Glutamatergic neuron (in vitro differentiated cells): ENCODE measurements around the gene TTLL7. TPM values are rescaled to one million over a fixed set of nuclear protein-coding genes. Genes with fewer than 3 reads are reported as not detected.

ENCODE experiments used
- DNase-seq: peaks from one replicate; pipeline ENCODE4 v3.0.0; 2022
- H3K27ac Mint-ChIP-seq: one replicate; pipeline ENCODE4 v1.8.0; 2020; ENCODE audit warnings: mild to moderate bottlenecking, mixed read lengths, inconsistent platforms; ENCODE audit not compliant: unreplicated experiment
- H3K27me3 Mint-ChIP-seq: one replicate; pipeline ENCODE4 v1.8.0; 2020; ENCODE audit warnings: mild to moderate bottlenecking, moderate library complexity, mixed read lengths, inconsistent platforms; ENCODE audit not compliant: unreplicated experiment
- H3K36me3 Mint-ChIP-seq: one replicate; pipeline ENCODE4 v1.8.0; 2020; ENCODE audit warnings: mild to moderate bottlenecking, mixed read lengths, inconsistent platforms; ENCODE audit not compliant: unreplicated experiment
- H3K4me1 Mint-ChIP-seq: one replicate; pipeline ENCODE4 v1.8.0; 2020; ENCODE audit warnings: mild to moderate bottlenecking, low read depth, mixed read lengths, inconsistent platforms; ENCODE audit not compliant: unreplicated experiment
- H3K4me3 Mint-ChIP-seq: one replicate; pipeline ENCODE4 v1.8.0; 2020; ENCODE audit warnings: mild to moderate bottlenecking, mixed read lengths, inconsistent platforms; ENCODE audit not compliant: unreplicated experiment
- H3K9me3 Mint-ChIP-seq: one replicate; pipeline ENCODE4 v1.8.0; 2020; ENCODE audit warnings: mild to moderate bottlenecking, moderate library complexity, mixed read lengths, inconsistent platforms; ENCODE audit not compliant: unreplicated experiment
- total RNA-seq: library from RNA; stranded (reverse); fragmentation: NEBNext Ultra II Directional; extraction: Animal tissue kit (Norgen Biotek cat#: 25700); gene quantifications from one replicate; pipeline ENCODE4 v1.2.1, GENCODE V29; 2021; ENCODE audit not compliant: unreplicated experiment
- TF ChIP-seq, protein P1 (sequence below): fragments of 200-600 bp; sonication (generic); IDR thresholded peaks from one replicate; pipeline ENCODE4 v1.5.0; 2021; ENCODE audit not compliant: partially characterized antibody, unreplicated experiment

Gene TTLL7
- total RNA-seq, 1 donor from 2014 or later: 123 TPM

DNA sequence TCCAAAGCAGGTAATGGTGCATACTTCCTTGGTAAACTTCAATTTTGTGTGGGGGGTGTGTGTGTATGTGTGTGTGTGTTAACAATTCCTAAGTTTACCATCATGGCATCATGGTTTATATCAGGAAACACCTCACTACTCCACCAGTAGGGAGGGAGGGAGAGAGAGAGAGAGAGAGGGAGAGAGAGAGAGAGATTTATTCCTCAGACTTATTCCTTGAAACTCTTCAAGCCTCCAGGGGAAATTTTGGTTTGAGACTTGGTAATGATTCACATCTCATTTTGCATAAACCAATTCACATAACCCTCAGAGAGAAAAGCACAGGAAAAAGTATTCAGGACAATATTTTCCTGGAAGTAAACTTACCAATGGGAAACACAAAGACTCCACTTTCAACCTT is 115.0 kb downstream of the TTLL7 start:
- peak overlapping the region; percentile 18 for H3K27ac Mint-ChIP-seq
- no peaks in the 10 kb centered on the region for H3K9me3 Mint-ChIP-seq
- TF ChIP-seq, protein P1, sequence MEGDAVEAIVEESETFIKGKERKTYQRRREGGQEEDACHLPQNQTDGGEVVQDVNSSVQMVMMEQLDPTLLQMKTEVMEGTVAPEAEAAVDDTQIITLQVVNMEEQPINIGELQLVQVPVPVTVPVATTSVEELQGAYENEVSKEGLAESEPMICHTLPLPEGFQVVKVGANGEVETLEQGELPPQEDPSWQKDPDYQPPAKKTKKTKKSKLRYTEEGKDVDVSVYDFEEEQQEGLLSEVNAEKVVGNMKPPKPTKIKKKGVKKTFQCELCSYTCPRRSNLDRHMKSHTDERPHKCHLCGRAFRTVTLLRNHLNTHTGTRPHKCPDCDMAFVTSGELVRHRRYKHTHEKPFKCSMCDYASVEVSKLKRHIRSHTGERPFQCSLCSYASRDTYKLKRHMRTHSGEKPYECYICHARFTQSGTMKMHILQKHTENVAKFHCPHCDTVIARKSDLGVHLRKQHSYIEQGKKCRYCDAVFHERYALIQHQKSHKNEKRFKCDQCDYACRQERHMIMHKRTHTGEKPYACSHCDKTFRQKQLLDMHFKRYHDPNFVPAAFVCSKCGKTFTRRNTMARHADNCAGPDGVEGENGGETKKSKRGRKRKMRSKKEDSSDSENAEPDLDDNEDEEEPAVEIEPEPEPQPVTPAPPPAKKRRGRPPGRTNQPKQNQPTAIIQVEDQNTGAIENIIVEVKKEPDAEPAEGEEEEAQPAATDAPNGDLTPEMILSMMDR: no peak
- H3K36me3 Mint-ChIP-seq: no peaks in the 10 kb centered on the region
- peaks cover 9% of the 10 kb centered on the region for H3K4me1 Mint-ChIP-seq
- no peaks in the 10 kb centered on the region for H3K27me3 Mint-ChIP-seq
- no peak overlapping the region for H3K4me3 Mint-ChIP-seq
- no peak for DNase-seq

GRCh38 chr1:83882906-83883305 is 116.0 kb downstream of the TTLL7 start:
- H3K9me3 Mint-ChIP-seq: no peaks in the 10 kb centered on the region
- H3K4me1 Mint-ChIP-seq: peaks cover 9% of the 10 kb centered on the region
- no peak overlapping the region for H3K27ac Mint-ChIP-seq
- TF ChIP-seq, protein P1: peak; percentile 8
- no peaks in the 10 kb centered on the region for H3K36me3 Mint-ChIP-seq
- DNase-seq: peak; percentile 49
- H3K4me3 Mint-ChIP-seq: no peak overlapping the region
- no peaks in the 10 kb centered on the region for H3K27me3 Mint-ChIP-seq

GRCh38 chr1:83872515-83872914 is 126.4 kb downstream of the TTLL7 start:
- H3K27me3 Mint-ChIP-seq: peaks cover 1% of the 10 kb centered on the region
- H3K27ac Mint-ChIP-seq: no peak overlapping the region
- no peaks in the 10 kb centered on the region for H3K9me3 Mint-ChIP-seq
- peaks cover 9% of the 10 kb centered on the region for H3K36me3 Mint-ChIP-seq
- no peaks in the 10 kb centered on the region for H3K4me1 Mint-ChIP-seq
- DNase-seq: no peak
- H3K4me3 Mint-ChIP-seq: no peak overlapping the region
- TF ChIP-seq, protein P1: no peak

DNA sequence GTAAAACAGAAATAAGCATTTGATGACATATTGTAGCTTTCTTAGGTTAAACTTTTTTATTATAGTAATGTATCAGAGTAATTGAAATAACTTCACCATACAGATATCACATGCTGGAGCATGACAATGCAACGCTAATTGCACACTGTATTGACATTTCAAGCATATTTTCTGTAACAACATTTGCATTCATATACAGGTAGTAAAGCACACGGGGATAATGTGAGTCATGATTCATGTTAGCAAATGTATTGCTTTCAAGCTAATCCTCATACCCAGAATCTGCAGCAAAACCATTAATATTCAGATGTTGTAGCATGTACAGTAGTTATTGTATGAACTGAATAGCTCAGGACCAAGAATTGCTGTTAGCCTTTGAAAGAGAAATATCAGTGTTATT is 133.9 kb downstream of the TTLL7 start:
- peaks cover 4% of the 10 kb centered on the region for H3K4me1 Mint-ChIP-seq
- H3K9me3 Mint-ChIP-seq: peaks cover 4% of the 10 kb centered on the region
- H3K27ac Mint-ChIP-seq: no peak overlapping the region
- H3K27me3 Mint-ChIP-seq: peaks cover 3% of the 10 kb centered on the region
- H3K36me3 Mint-ChIP-seq: peaks cover 2% of the 10 kb centered on the region
- no peak overlapping the region for H3K4me3 Mint-ChIP-seq
- TF ChIP-seq, protein P1: no peak
- DNase-seq: no peak

GRCh38 chr1:83860490-83861221 is 138.3 kb downstream of the TTLL7 start:
- Mint-ChIP-seq H3K4me1 (peaks cover 6% of the 10 kb centered on the region), H3K4me3 (peak overlapping the region; percentile 67), H3K9me3 (peaks cover 4% of the 10 kb centered on the region), H3K27me3 (peaks cover 4% of the 10 kb centered on the region), H3K36me3 (no peaks in the 10 kb centered on the region), H3K27ac (no peak overlapping the region)
- DNase-seq: peak; percentile 91
- TF ChIP-seq, protein P1: peak; percentile 82
